Myocyte (in vitro differentiated cells): Measurements from ENCODE around the gene TEX12. TPM values are rescaled to one million over a fixed set of nuclear protein-coding genes. Genes with fewer than 3 reads are reported as not detected.
"Not testable (repeated sequence)": the region's sequence is repeated elsewhere in the genome, so short reads cannot be mapped to it uniquely, and the experiment has no call there.

Experiments
- DNase-seq: peaks from one replicate; pipeline ENCODE4 v3.0.0-alpha.2; 2012; ENCODE audit warnings: low read depth
- polyA plus RNA-seq: library from polyadenylated mRNA; unstranded; fragments of >200 nt; gene quantifications from one replicate; pipeline ENCODE4 v1.2.1, GENCODE V29; 2012; ENCODE audit warnings: missing spikeins
- total RNA-seq: library from RNA; depleted of rRNA; stranded (reverse); fragments of >200 nt; gene quantifications from 2 replicates; pipeline ENCODE4 v1.2.3, GENCODE V29; 2014

Gene TEX12, protein sequence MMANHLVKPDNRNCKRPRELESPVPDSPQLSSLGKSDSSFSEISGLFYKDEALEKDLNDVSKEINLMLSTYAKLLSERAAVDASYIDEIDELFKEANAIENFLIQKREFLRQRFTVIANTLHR
- not detected in 2 replicates for total RNA-seq
- polyA plus RNA-seq, result not detected

- DNase-seq, result no peak
Observed at GRCh38 chr11:112167145-112167544, at the start of gene TEX12. TSS of gene TEX12 (plus strand) at chr11:112167372. CDS start at chr11:112169269, 1,897 bp downstream.

DNA sequence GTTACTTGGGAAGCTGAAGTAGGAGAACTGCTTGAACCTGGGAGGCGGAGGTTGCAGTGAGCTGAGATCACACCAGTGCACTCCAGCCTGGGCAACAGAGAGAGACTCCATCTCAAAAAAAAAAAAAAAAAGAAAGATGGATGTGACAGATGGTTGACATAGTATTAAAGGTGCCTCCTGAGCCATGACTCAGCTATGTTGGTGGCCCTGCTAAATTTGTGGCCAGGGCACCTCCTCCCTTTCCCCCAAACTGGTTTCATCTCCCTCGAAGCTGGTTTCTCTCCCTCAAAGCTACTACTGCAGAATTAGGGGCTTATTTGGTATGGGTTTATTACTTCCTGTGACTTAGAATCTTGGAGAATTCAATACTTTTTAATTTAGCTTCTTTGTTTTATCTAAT lies 49.0 kb upstream of the TEX12 start:
- DNase-seq, result peak; percentile 39

DNA sequence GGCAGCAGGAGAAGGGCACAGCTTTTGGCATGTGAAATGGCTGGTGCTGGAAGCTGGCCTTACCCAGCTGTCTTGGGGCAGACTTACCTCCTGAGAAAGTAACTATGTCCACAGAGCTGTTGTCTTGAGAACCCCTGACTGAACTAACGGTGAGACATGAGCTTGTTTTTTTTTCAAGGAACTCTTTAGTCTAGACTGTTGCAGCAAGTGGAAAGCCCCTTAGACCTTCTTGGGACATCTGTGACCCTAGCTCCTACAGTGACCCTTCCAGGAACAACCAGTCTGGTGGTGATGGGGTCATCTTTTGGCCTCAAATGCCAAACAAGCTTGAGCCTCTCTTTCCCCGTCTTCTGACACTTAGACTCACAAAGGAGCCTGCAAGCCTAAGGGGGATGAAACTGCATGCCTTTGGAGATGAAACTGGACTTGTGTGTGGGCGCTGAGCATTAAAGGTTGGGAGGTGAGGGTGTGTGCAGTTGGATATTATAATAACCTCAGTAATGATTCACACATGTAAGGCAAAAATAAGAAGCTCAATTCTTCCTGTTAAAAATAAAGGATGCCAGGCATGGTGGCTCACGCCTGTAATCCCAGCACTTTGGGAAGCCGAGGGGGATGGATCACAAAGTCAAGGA lies 45.1 kb upstream of the TEX12 start:
- DNase-seq, result no peak

DNA sequence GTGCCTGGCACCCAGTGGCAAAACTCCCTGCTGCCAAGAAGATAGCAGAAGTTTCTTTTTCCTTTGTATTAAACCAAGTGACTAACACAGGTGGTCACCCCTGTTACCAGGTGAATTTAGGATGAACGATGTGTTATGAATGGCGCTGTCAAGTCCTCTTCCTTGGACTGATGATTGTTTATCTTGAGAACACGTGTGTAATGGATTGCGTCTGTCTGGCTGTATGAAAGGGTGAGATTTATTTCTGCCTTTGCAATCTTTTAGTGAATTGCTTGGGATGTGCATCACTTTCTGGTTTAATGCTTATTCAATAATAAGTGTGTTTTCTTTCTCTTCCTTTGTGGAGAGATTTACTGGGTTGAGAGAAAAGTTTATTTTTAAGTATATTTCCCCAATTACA lies 44.0 kb upstream of the TEX12 start:
- no peak for DNase-seq

- DNase-seq, result no peak
Observed at GRCh38 chr11:112127056-112127455, 40.1 kb upstream of the TEX12 start.

- peak; percentile 87 for DNase-seq
Observed at GRCh38 chr11:112128483-112129121, 38.6 kb upstream of the TEX12 start.

- DNase-seq, result no peak
Observed at GRCh38 chr11:112129656-112130055, 37.5 kb upstream of the TEX12 start.

GRCh38 chr11:112132737-112133136 lies 34.4 kb upstream of the TEX12 start:
- DNase-seq, result peak; percentile 67

GRCh38 chr11:112134473-112134872 lies 32.7 kb upstream of the TEX12 start:
- no peak for DNase-seq

DNA sequence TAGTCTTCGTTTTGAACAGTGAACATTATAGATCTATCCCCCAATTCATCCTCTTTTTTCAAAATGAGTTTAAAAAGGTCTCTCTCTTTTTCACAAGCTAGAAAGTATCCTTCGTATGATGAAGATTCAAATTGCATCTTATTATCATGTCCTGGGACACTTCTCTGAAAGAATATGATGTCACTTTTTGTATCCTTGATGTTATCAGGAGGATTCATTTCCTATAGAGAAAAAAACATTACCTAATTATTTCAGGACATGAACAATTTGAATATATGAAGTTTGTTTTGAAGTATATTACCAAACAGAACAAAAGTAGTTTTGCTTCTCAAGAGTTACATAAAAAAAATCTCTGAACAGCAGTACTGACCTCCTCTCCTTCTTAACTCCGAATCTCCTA lies 23.6 kb upstream of the TEX12 start:
- no peak for DNase-seq

GRCh38 chr11:112150517-112150916 lies 16.7 kb upstream of the TEX12 start:
- DNase-seq, result no peak

GRCh38 chr11:112156153-112156955 lies 10.8 kb upstream of the TEX12 start:
- DNase-seq, result no peak

DNA sequence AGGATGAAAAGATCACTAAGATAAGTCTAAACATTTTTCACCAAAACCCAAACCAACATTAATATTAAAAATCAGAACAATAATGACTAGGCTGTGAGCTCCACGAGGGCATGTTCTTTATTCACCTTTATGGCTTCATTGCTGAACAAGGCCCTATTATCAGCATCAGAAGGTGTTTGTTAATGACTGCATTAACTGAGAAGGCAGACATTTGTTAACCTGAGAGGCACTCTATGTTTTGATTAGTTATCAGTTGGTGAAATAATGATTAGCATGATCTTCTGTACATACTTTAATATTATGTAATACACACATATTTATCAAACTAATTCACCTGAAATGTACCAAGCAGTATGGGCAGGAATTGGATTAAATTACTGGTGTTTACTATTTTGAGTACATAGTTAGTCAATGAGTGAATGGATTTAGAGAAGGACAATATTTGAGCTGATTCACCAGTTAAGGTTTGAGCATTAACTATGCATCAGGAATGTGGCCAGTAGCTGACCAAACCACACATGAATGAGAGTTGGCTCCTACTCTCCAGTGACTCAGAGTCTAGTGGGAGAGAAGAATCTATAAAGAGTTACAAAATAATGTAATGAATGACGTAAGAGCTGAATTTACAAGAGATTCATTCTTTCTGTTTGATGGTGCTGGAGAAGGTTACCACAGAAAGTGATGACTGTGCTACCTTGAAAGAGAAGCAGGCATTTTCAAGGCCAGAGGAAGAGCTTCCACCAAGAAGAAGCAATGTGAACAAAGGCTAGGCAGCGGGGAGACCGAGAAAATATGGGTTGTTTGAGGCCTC lies 10.0 kb upstream of the TEX12 start:
- peak; percentile 89 for DNase-seq

DNA sequence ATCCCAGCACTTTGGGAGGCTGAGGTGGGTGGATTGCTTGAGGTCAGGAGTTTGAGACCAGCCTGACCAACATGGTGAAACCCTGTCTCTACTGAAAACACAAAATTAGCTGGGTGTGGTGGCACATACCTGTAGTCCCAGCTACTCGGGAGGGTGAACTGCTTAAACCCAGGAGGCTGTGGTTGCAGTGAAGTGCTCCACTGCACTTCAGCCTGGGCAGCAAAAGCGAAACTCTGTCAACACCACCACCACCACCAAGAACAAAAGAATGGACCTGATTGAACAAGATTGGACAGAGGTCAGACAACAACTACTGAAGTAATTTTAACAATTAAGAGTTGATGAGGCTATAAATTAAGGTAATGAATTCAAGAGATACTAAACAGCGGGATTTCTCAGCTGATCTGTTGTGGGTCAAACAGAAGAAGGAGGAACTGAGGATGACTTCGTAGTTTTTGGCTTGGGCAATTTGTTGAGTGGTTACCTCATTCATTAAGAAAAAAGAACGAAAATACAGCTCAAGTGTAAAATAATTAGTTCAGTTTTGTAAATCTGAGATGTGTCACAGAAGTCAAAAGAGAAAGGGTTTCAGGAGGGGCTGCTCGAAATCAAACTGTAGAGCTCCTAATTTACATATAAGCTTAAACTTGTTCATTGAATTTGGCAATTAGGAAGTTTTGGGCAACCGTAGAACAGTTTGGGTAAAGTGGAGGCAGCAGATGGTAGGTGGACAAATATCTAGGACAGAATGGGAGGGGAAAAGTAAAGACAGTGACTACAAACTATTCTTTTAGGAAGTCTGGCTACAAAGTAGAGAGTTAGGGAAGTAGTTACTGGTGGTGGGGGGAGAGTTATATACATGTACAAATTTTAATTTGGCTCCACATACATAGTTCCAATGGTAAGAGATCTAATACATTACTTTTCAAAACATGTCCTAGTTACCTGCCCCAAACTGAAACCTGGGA lies 7.8 kb upstream of the TEX12 start:
- no peak for DNase-seq

DNA sequence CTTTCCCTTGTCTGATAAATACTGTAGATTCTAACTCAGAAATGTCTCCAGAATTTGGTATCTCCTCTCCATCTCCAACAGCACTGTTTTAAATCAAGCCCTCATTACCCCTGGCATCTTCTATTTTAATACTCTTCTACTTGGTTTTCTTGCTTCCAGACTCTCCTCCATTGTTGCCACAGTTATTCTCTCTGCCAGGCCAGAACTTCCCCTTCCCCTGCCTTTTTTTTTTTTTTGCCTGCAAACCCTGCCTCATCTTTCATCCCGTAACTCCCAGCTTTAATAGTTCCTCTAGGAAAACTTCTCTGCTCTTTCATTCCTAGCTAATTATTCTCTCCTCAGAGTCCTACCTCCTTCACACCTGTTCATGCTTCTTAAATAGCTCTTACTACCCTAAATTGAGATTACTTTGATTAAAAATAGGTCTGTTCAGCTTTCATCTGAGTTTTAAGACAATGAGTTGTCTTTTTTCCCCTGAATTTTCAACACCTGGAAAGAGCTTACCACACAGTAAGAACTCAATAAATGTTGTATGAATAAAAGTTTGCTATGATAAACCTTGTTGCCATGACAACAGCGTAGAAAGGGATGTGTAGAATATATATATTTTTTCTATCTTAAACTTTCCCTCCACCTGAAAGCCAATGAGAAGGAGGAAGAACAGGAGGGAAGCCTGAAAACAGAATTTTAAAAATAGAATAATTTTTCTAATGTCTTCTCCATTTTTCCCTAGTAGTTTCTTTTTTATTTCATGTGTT lies 6.9 kb upstream of the TEX12 start:
- no peak for DNase-seq

DNA sequence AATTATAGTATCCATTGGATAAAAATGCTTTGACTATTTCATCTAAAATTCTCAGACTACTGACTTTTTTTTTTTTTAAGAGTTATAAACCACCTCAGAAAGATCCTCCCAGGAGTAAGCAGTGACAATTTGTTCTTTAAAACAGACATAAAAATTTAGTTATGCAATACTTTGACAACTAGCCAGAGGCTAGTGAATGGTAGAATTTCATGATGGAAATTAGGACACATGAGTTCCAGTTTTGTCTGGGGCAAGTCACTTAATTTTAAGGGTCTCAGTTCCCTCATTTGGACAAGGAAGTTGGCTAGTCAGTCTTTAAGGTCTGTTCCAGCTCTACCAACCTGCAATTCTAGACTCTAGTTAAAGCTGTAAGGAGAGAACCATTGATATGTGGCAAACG lies 6.2 kb upstream of the TEX12 start:
- no peak for DNase-seq

DNA sequence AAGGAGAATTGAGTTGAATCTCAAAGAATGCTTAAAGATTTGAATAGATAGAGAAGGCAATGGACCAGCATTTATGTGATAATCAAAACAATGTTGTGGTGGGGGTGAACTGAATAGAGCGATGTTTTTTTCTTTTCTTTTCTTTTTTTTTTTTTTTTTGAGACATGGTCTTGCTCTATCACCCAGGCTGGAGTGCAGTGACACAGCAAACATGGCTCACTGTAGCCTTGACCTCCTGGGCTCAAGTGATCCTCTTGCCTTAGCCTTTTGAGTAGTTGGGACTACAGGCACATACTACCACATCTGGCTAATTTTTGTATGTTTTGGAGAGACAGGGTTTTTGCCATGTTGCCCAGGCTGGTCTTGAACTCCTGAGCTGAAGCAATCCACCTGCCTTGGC lies 5.0 kb upstream of the TEX12 start:
- not testable (repeated sequence) for DNase-seq

GRCh38 chr11:112162761-112163546 lies 4.2 kb upstream of the TEX12 start:
- DNase-seq, result no peak
